Fibroblast of lung (primary cell): ENCODE data around the gene PARK7. TPM values are rescaled to one million over a fixed set of nuclear protein-coding genes. Genes with fewer than 3 reads are reported as not detected.

ENCODE experiments used
- DNase-seq, 2 donors: peaks; one replicate each; pipeline versions ENCODE4 v3.0.0 to v3.0.0-alpha.2; 2010; ENCODE audit warnings: low read depth in 2 of 2
- H2AFZ ChIP-seq: 2 replicates; pipeline ENCODE4 v1.5.1; 2012; ENCODE audit warnings: low read length, control low read depth, inconsistent platforms
- H3K27ac ChIP-seq: 2 replicates; pipeline ENCODE4 v1.5.1; 2011; ENCODE audit warnings: low read length, control low read depth; ENCODE audit not compliant: insufficient read depth
- H3K27me3 ChIP-seq: 2 replicates; pipeline ENCODE4 v1.5.1; 2011; ENCODE audit warnings: mild to moderate bottlenecking, low read length; ENCODE audit not compliant: control insufficient read depth, insufficient read depth
- H3K36me3 ChIP-seq: 2 replicates; pipeline ENCODE4 v1.5.1; 2011; ENCODE audit warnings: low read length; ENCODE audit not compliant: control insufficient read depth, insufficient read depth
- H3K4me1 ChIP-seq: 2 replicates; pipeline ENCODE4 v1.5.1; 2011; ENCODE audit warnings: low read length; ENCODE audit not compliant: control insufficient read depth, insufficient read depth; ENCODE audit errors: extremely low read depth
- H3K4me2 ChIP-seq: 2 replicates; pipeline ENCODE4 v1.5.1; 2011; ENCODE audit warnings: low read length, control low read depth; ENCODE audit not compliant: insufficient read depth; ENCODE audit errors: extremely low read depth
- H3K4me3 ChIP-seq, 4 experiments: fragments of 200-600 bp in 1 of 4; sonication (generic) in 1 of 4; replicated peaks in 1 of 4; 2 replicates each; pipeline ENCODE4 v1.5.1; 2011 to 2016; ENCODE audit warnings: low read length in 4 of 4, low read depth in 3 of 4, mild to moderate bottlenecking in 3 of 4, control low read depth in 2 of 4, inconsistent platforms in 1 of 4, mixed read lengths in 1 of 4; ENCODE audit not compliant: insufficient read depth in 1 of 4; ENCODE audit errors: control extremely low read depth in 1 of 4
- H3K79me2 ChIP-seq: 2 replicates; pipeline ENCODE4 v1.5.1; 2012; ENCODE audit warnings: mild to moderate bottlenecking, low read length, inconsistent platforms; ENCODE audit not compliant: control insufficient read depth, insufficient read depth
- H3K9ac ChIP-seq: 2 replicates; pipeline ENCODE4 v1.5.1; 2011; ENCODE audit warnings: mild to moderate bottlenecking, low read length, control low read depth; ENCODE audit not compliant: insufficient read depth
- H3K9me3 ChIP-seq: 2 replicates; pipeline ENCODE4 v1.5.1; 2012; ENCODE audit warnings: low read depth, low read length; ENCODE audit not compliant: control insufficient read depth, insufficient read depth
- H4K20me1 ChIP-seq: 2 replicates; pipeline ENCODE4 v1.5.1; 2011; ENCODE audit warnings: low read length; ENCODE audit not compliant: control insufficient read depth, insufficient read depth; ENCODE audit errors: extremely low read depth
- EZH2 ChIP-seq: IDR thresholded peaks from 2 replicates; pipeline ENCODE4 v1.5.1; 2012; ENCODE audit warnings: low read length, control low read depth, mild to moderate bottlenecking; ENCODE audit errors: missing control alignments
- polyA plus RNA-seq, 2 donors: library from polyadenylated mRNA; depleted of rRNA in 1 of 2; stranded (reverse) in 1 of 2; unstranded in 1 of 2; fragments of >200 nt; gene quantifications; 2 replicates each; pipeline ENCODE4 v1.2.1, GENCODE V29; 2011 to 2012; ENCODE audit warnings: missing spikeins in 1 of 2
- total RNA-seq: library from RNA; depleted of rRNA; stranded (reverse); fragments of >200 nt; gene quantifications from 2 replicates; pipeline ENCODE4 v1.2.1, GENCODE V29; 2014
- TF ChIP-seq, protein P1 (sequence below), 2 donors: IDR thresholded peaks in 1 of 2; conservative IDR thresholded peaks in 1 of 2; 1 replicate in 1 of 2; 2 replicates in 1 of 2; pipeline ENCODE4 v1.5.1; 2011 to 2012; ENCODE audit warnings: low read length in 2 of 2, control low read depth in 1 of 2, inconsistent platforms in 1 of 2, low read depth in 1 of 2, mild to moderate bottlenecking in 1 of 2

Gene PARK7
- total and polyA plus RNA-seq, 2 donors (not counting 1 experiment from before 2014, with no cell fraction given) = 264 to 513 TPM

GRCh38 chr1:8009043-8010002 is 47.8 kb downstream of the PARK7 start:
- peak; percentile 20 to 31 for DNase-seq
- Histone ChIP-seq H3K4me2 (no peak overlapping the region), H3K4me1 (peaks cover 21% of the 10 kb centered on the region), H2AFZ (no peak overlapping the region), H3K9ac (no peak overlapping the region), H3K9me3 (no peaks in the 10 kb centered on the region), H3K4me3 (no peak overlapping the region), H4K20me1 (no peaks in the 10 kb centered on the region), H3K36me3 (peaks cover 18% of the 10 kb centered on the region), H3K27ac (peak overlapping the region; percentile 49), H3K79me2 (peaks cover 19% of the 10 kb centered on the region), H3K27me3 (no peaks in the 10 kb centered on the region)
- TF ChIP-seq EZH2 = no peak
- TF ChIP-seq, protein P1, sequence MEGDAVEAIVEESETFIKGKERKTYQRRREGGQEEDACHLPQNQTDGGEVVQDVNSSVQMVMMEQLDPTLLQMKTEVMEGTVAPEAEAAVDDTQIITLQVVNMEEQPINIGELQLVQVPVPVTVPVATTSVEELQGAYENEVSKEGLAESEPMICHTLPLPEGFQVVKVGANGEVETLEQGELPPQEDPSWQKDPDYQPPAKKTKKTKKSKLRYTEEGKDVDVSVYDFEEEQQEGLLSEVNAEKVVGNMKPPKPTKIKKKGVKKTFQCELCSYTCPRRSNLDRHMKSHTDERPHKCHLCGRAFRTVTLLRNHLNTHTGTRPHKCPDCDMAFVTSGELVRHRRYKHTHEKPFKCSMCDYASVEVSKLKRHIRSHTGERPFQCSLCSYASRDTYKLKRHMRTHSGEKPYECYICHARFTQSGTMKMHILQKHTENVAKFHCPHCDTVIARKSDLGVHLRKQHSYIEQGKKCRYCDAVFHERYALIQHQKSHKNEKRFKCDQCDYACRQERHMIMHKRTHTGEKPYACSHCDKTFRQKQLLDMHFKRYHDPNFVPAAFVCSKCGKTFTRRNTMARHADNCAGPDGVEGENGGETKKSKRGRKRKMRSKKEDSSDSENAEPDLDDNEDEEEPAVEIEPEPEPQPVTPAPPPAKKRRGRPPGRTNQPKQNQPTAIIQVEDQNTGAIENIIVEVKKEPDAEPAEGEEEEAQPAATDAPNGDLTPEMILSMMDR (conservative IDR thresholded peaks at IDR 0.05 in 1 of 2, IDR thresholded peaks at IDR 0.05 in 1 of 2; ENCODE audit: low read depth in 1 of 2, low read length in 2 of 2) = no peak

GRCh38 chr1:8010080-8010664 is 48.7 kb downstream of the PARK7 start:
- TF ChIP-seq, protein P1 (conservative IDR thresholded peaks at IDR 0.05 in 1 of 2, IDR thresholded peaks at IDR 0.05 in 1 of 2; ENCODE audit: low read depth in 1 of 2, low read length in 2 of 2) = no peak
- Histone ChIP-seq H4K20me1 (no peaks in the 10 kb centered on the region), H3K9me3 (no peaks in the 10 kb centered on the region), H3K4me1 (peaks cover 22% of the 10 kb centered on the region), H3K4me3 (no peak overlapping the region), H3K36me3 (peaks cover 21% of the 10 kb centered on the region), H3K27ac (peak overlapping the region; percentile 49), H3K9ac (no peak overlapping the region), H3K27me3 (no peaks in the 10 kb centered on the region), H3K79me2 (peaks cover 23% of the 10 kb centered on the region), H2AFZ (no peak overlapping the region), H3K4me2 (no peak overlapping the region)
- DNase-seq = peak; percentile 29 to 35

DNA sequence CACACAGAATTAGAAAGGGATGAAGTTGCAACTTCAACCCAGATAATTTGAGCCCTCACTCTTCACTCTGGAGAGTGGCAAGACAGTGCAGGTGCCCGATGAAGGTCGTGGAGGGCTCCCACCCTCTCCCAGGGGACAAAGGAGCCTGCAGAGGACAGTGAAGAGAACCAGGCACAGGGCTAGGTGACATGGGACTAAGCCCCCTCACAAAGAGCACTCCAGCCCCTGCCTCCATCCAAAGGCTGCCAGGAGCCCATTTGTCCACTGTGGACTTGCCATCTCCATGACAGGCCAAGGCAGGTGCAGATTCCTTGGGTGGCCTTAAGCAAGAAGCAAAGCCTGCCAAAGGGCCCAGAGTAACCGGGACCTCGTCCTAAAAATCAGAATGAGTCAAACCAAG is 49.5 kb downstream of the PARK7 start:
- no peak overlapping the region for H3K4me2 ChIP-seq
- no peaks in the 10 kb centered on the region for H4K20me1 ChIP-seq
- no peaks in the 10 kb centered on the region for H3K27me3 ChIP-seq
- TF ChIP-seq, protein P1 (conservative IDR thresholded peaks at IDR 0.05 in 1 of 2, IDR thresholded peaks at IDR 0.05 in 1 of 2; ENCODE audit: low read depth in 1 of 2, low read length in 2 of 2) = no peak
- TF ChIP-seq EZH2 = no peak
- peaks cover 21% of the 10 kb centered on the region for H3K36me3 ChIP-seq
- H3K9me3 ChIP-seq = no peaks in the 10 kb centered on the region
- peaks cover 28% of the 10 kb centered on the region for H3K79me2 ChIP-seq
- DNase-seq = peak; percentile 12 to 14
- no peak overlapping the region for H3K4me3 ChIP-seq
- H3K9ac ChIP-seq = no peak overlapping the region
- H3K27ac ChIP-seq = no peak overlapping the region
- peaks cover 24% of the 10 kb centered on the region for H3K4me1 ChIP-seq
- H2AFZ ChIP-seq = no peak overlapping the region
